Motor neuron (in vitro differentiated cells): Measurements from ENCODE around the gene MAS1. TPM values are rescaled to one million over a fixed set of nuclear protein-coding genes. Genes with fewer than 3 reads are reported as not detected.

Experiments used
- ATAC-seq, 8 experiments: fragments of 200-7000 bp; cut with Tn5 transposase; replicated peaks in 6 of 8; 2 replicates each; pipeline ENCODE4 v1.8.0; 2021; ENCODE audit warnings: mild to moderate bottlenecking in 8 of 8, moderate library complexity in 8 of 8
- H3K27ac ChIP-seq, 2 donors: fragments of 250-450 bp; sonication (Bioruptor Pico); 2 replicates each; pipeline ENCODE4 v1.9.0; 2021; ENCODE audit warnings: antibody characterized with exemption in 2 of 2, mild to moderate bottlenecking in 2 of 2, moderate library complexity in 1 of 2
- H3K4me1 ChIP-seq, 2 donors: fragments of 250-450 bp; sonication (Bioruptor Pico); replicated peaks in 1 of 2; 2 replicates each; pipeline ENCODE4 v1.6.1; 2021; ENCODE audit warnings: antibody characterized with exemption in 2 of 2, mild to moderate bottlenecking in 2 of 2, moderate library complexity in 1 of 2
- H3K4me3 ChIP-seq, 5 donors: fragments of 250-450 bp; sonication (Bioruptor Pico); 2 replicates each; pipeline ENCODE4 v1.9.0; 2021; ENCODE audit warnings: antibody characterized with exemption in 5 of 5, mild to moderate bottlenecking in 5 of 5, moderate library complexity in 4 of 5
- WGBS, 10 experiments: fragments of 450-650 bp; shearing (Covaris generic); methylation state at CpG; one replicate each; pipeline ENCODE4 v1.0.0; 2022; 5-methylcytosine and 5-hydroxymethylcytosine counted together
- in situ Hi-C, 9 experiments: fragments of 400-800 bp; cut with MboI; loops; one replicate each; pipeline ENCODE4 v1.15.0; 2021; ENCODE audit warnings: low sequenced_read_pairs in 9 of 9, low pct_unique_long_range_greater_than_20kb in 2 of 9; ENCODE audit not compliant: unreplicated experiment in 9 of 9
- total RNA-seq, 8 experiments: library from RNA; unstranded; fragments of 300-600 nt; gene quantifications; 2 replicates each; pipeline versions ENCODE4 v1.2.3 to v1.2.4, GENCODE V29; 2022

The MAS1 gene
- total RNA-seq, 8 experiments from 2014 or later: 0.05 to 0.66 (median 0.31) TPM; not detected in 2

GRCh38 chr6:159866286-159867247 is 24.2 kb upstream of the MAS1 start:
- ATAC-seq: no peak
- in situ Hi-C loops: loop anchor here in 1 of 9 experiments (10.0 kb wide), 1 partner anchor 78 kb away; no protein-coding TSS in a partner anchor
- no peak overlapping the region for H3K27ac ChIP-seq
- H3K4me3 ChIP-seq: no peak overlapping the region
- H3K4me1 ChIP-seq: no peaks in the 10 kb centered on the region
- WGBS, 10 experiments: 60 to 88% (median 70%) methylated on average over 1 to 10 of the region's 28 CpGs; no CpG with 5 or more reads in 5 of the 10 experiments

DNA sequence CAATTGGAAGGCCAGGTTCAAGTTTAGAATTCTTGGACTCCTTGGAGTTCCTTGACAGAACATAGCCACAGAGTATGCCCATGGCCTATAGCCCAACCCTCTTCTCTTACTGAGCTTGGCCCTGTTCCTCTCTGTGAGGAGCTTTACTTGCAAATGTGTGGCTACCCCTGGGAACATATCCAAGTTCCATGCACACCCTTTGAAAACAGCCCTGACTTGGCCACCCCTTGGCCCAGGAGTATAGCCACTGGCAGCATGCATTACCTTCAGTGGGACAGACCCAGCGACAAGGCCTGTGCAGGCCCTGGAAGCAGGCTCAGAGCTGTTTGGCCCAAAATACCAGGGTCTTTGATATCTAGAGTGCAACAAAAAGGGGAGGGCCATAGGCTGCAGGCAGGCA is 19.5 kb upstream of the MAS1 start:
- Histone ChIP-seq H3K4me1 (no peaks in the 10 kb centered on the region), H3K4me3 (no peak overlapping the region), H3K27ac (no peak overlapping the region)
- peak in 3 of 8 experiments; percentile 29 to 87 (median 75) for ATAC-seq
- in situ Hi-C loops: no loop called here
- 100% methylated on average over 1 of the region's 1 CpG; no CpG with 5 or more reads in 6 of the 10 experiments for WGBS, 10 experiments

GRCh38 chr6:159871906-159872305 is 18.9 kb upstream of the MAS1 start:
- 40 to 100% (median 81%) methylated on average over 1 to 5 of the region's 5 CpGs; no CpG with 5 or more reads in 6 of the 10 experiments for WGBS, 10 experiments
- Histone ChIP-seq H3K4me1 (no peaks in the 10 kb centered on the region), H3K27ac (no peak overlapping the region), H3K4me3 (no peak overlapping the region)
- in situ Hi-C loops: no loop called here
- no peak for ATAC-seq

DNA sequence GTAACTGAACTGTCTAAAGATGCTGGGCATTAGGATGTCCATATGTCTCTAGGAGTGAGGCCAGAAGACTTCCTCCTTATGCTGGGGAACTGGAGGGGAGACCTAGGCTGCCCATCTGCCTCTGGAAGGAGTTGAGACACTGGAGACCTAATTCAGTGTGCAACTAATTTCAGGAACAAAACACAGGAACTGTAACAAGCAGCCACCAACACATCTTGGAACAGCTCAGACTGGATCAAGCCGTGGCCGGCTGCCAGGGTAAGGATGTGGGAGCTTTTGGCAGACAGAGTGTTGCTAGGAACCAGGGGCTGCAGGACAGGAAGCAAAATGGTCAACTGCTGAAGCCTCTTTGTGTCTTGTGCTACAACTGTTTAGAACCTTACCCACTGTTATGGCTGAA is 16.4 kb upstream of the MAS1 start:
- no peaks in the 10 kb centered on the region for H3K4me1 ChIP-seq
- H3K27ac ChIP-seq: no peak overlapping the region
- in situ Hi-C loops: no loop called here
- no peak overlapping the region for H3K4me3 ChIP-seq
- peak in 1 of 8 experiments; percentile 11 for ATAC-seq
- 6 to 100% methylated on average over 2 of the region's 2 CpGs; no CpG with 5 or more reads in 8 of the 10 experiments for WGBS, 10 experiments

DNA sequence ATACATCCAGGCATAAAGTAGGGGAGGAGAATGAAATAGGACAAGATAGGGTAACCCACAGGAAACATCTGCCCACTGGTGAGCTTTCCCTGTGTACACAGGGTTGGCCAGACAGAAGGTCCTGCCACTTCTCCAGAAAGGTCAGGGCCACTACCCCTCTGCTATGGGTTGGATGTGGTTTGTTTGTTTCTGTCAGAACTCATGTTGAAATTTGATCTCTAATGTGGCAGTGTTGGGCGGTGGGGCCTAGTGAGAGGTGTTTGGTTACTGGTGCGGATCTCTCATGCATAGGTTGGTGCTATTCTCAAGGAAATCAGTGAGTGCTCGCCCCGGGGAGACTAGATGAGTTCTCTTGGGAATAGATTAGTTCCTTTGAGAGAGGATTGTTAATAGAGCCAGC is 15.6 kb upstream of the MAS1 start:
- H3K4me1 ChIP-seq: no peaks in the 10 kb centered on the region
- H3K4me3 ChIP-seq: no peak overlapping the region
- no peak overlapping the region for H3K27ac ChIP-seq
- 0 to 80% (median 45%) methylated on average over 1 to 3 of the region's 4 CpGs; no CpG with 5 or more reads in 5 of the 10 experiments for WGBS, 10 experiments
- in situ Hi-C loops: no loop called here
- ATAC-seq: peak in 1 of 8 experiments; percentile 66

- peak in 2 of 8 experiments; percentile 38 to 86 for ATAC-seq
- Histone ChIP-seq H3K27ac (no peak overlapping the region), H3K4me3 (no peak overlapping the region), H3K4me1 (no peaks in the 10 kb centered on the region)
- 0 to 100% (median 60%) methylated on average over 1 to 2 of the region's 3 CpGs; no CpG with 5 or more reads in 5 of the 10 experiments for WGBS, 10 experiments
- in situ Hi-C loops: no loop called here
These were observed 14.5 kb upstream of the MAS1 start for GRCh38 chr6:159876242-159876641.

DNA sequence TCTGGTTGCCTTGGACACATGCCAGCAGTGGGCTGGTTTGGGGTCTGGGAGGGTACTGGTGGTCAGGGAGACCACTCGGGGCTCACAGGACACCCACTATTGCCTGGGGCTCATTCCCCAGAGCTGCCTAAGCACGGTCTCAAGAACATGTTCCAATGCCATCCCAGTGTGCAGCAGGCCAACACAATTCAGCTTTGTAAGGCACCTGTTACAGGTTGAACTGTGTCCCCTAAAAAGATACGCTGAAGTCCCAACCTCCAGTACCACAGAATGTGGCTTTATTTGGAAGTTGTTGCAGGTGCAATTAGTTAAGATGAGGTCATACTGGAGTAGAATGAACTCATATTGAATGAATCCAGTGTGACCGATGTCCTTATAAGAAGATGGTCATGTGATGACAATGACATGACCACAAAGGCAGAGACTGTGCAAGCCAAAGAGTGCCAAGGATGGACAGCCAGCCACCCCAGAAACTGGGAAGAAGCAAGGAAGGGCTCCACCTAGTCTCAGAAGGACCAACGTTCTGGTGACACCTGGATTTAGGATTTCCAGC is 13.5 kb upstream of the MAS1 start:
- Histone ChIP-seq H3K4me3 (no peak overlapping the region), H3K27ac (no peak overlapping the region), H3K4me1 (no peaks in the 10 kb centered on the region)
- in situ Hi-C loops: no loop called here
- 40 to 90% (median 74%) methylated on average over 1 to 5 of the region's 5 CpGs; no CpG with 5 or more reads in 2 of the 10 experiments for WGBS, 10 experiments
- no peak for ATAC-seq

DNA sequence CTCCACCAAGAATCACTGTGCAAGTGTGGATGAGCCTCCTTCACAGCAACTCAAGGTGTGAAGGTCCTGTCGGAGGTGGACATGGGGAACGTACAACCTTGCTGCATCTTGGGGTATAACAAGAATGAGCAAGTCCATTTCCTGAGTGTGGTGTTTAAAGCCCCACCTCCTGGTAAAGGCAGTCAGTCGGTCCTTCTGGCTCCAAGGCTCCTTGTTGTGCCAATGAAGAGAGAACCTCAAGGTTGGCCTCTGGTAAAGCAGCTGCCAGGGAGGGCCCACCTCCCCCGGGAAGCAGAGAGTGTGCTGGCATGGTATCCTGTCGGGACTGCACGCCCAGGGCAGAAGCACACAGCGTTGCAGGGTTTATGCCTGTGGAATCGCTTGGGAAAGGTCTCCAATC is 12.4 kb upstream of the MAS1 start:
- no peak for ATAC-seq
- no peak overlapping the region for H3K4me3 ChIP-seq
- no peaks in the 10 kb centered on the region for H3K4me1 ChIP-seq
- no peak overlapping the region for H3K27ac ChIP-seq
- WGBS, 10 experiments: 45 to 100% (median 76%) methylated on average over 1 to 8 of the region's 8 CpGs; no CpG with 5 or more reads in 3 of the 10 experiments
- in situ Hi-C loops: no loop called here

DNA sequence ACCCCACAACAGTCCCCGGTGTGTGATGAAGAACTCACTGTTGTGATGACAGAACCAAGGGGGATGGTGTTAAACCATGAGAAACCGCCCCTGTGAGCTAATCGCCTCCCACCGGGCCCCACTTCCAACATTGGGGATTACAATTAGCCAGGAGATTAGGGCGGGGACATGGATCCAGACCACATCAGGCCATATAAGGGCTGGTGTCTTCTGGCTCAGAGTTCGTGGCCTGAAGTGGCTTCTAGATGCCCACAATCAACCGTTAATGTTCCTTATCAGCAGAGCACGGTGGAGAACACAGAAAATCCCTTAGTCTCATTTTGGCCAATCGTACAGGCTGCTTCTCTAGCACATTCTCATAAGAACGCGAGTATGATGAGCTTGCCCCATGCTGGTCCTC is 10.9 kb upstream of the MAS1 start:
- ATAC-seq: no peak
- in situ Hi-C loops: no loop called here
- Histone ChIP-seq H3K4me3 (no peak overlapping the region), H3K4me1 (no peaks in the 10 kb centered on the region), H3K27ac (no peak overlapping the region)
- WGBS, 10 experiments: 60 to 100% (median 82%) methylated on average over 1 to 8 of the region's 11 CpGs; no CpG with 5 or more reads in 4 of the 10 experiments

DNA sequence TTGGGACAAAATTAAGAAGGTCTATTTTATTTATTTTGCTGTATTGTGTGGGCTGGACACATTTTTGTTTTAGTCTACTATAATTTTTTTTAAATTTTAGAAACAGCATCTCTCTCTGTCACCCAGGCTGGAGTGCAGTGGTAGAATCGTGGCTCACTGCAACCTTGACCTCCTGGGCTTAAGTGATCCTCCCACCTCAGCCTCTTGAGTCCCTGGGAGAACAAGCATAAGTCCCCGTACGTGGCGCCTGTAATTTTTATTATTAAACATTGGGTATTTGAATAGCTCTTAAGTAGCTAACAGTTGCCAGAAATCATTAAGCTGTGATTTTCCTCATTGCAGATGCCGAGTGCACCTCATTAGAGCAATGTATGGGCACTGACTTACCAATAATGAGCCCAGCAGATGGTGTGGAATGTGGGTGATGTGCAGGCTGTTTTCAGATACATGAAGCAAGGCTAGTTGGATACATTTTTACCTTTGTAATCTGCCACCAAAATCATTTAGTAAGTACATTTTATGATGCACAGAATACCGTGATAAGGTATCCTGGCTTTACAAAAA is 10.3 kb upstream of the MAS1 start:
- Histone ChIP-seq H3K4me1 (no peaks in the 10 kb centered on the region), H3K27ac (no peak overlapping the region), H3K4me3 (no peak overlapping the region)
- 20 to 91% (median 71%) methylated on average over 2 to 6 of the region's 6 CpGs; no CpG with 5 or more reads in 1 of the 10 experiments for WGBS, 10 experiments
- no peak for ATAC-seq
- in situ Hi-C loops: no loop called here

DNA sequence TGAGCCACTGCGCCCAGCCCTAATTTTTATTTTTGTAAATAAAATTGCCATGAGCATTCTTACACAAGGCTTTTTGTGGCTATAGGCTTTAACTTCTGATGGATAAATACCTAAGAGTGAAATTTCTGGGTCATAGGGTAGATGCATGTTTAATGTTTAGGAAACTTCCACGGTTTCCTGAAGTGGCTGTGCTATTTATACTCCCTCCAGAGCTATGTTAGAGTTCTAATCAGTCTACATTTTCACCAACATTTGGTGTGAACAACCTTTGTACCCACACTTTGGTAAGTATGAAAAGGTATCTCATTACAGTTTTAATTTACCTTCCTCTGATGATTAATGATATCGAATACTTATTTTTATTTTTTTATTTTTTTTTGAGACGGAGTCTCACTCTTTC is 6.1 kb upstream of the MAS1 start:
- 40 to 100% (median 83%) methylated on average over 1 to 4 of the region's 4 CpGs for WGBS, 10 experiments
- Histone ChIP-seq H3K27ac (no peak overlapping the region), H3K4me3 (no peak overlapping the region), H3K4me1 (no peaks in the 10 kb centered on the region)
- no peak for ATAC-seq
- in situ Hi-C loops: no loop called here

GRCh38 chr6:159886270-159886669 is 4.5 kb upstream of the MAS1 start:
- no peak overlapping the region for H3K27ac ChIP-seq
- in situ Hi-C loops: no loop called here
- no peaks in the 10 kb centered on the region for H3K4me1 ChIP-seq
- no peak overlapping the region for H3K4me3 ChIP-seq
- no peak for ATAC-seq
- 65 to 100% (median 84%) methylated on average over 1 to 3 of the region's 3 CpGs; no CpG with 5 or more reads in 1 of the 10 experiments for WGBS, 10 experiments

DNA sequence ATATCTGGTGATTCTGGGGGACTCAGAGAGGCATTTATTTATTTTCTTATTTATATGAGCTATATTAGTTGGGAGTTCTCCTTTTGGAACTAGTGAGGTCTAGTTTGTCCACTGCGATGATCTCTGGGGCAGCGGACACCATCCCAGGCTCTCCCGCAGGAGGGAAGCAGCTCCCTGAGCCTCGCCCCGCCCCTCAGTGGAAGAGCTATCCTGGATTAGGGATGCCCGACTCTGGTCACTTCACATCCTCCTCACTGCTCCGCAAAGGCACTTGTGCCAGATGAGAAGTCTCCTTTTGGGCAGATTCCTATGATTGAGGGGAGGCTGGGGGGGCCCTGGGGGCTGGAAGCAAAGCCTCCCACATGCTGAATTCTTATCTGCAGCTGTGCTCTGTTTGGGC is 3.6 kb upstream of the MAS1 start:
- 50 to 100% (median 83%) methylated on average over 1 to 5 of the region's 7 CpGs; no CpG with 5 or more reads in 3 of the 10 experiments for whole genome bisulfite sequencing, 10 experiments
- Histone ChIP-seq H3K4me3 (no peak overlapping the region), H3K4me1 (no peaks in the 10 kb centered on the region), H3K27ac (no peak overlapping the region)
- in situ Hi-C loops: no loop called here
- no peak for ATAC-seq
